ENCODE results near the gene TRAPPC11.

The TRAPPC11 gene

GRCh38 chr4:183670960-183671555 is 12.0 kb downstream of the TRAPPC11 start:
- H3K4me1 Mint-ChIP-seq (ENCODE audit: low read depth) = peaks cover 5% of the 10 kb centered on the region
- no peaks in the 10 kb centered on the region for H3K27me3 Mint-ChIP-seq
- peaks cover 3% of the 10 kb centered on the region for H3K36me3 Mint-ChIP-seq
- H3K27ac Mint-ChIP-seq = no peak overlapping the region
- no peaks in the 10 kb centered on the region for H3K9me3 Mint-ChIP-seq (ENCODE audit: low read depth)
- no peak overlapping the region for H3K4me3 Mint-ChIP-seq

- Mint-ChIP-seq H3K4me1 (ENCODE audit: low read depth) (peaks cover 3% of the 10 kb centered on the region), H3K27me3 (no peaks in the 10 kb centered on the region), H3K4me3 (no peak overlapping the region), H3K9me3 (ENCODE audit: low read depth) (no peaks in the 10 kb centered on the region), H3K27ac (no peak overlapping the region), H3K36me3 (peaks cover 4% of the 10 kb centered on the region)
Measured at GRCh38 chr4:183674153-183674552, 15.1 kb downstream of the TRAPPC11 start.

- no peaks in the 10 kb centered on the region for H3K27me3 Mint-ChIP-seq
- peaks cover 4% of the 10 kb centered on the region for H3K36me3 Mint-ChIP-seq
- H3K4me3 Mint-ChIP-seq = no peak overlapping the region
- H3K27ac Mint-ChIP-seq = no peak overlapping the region
- no peaks in the 10 kb centered on the region for H3K9me3 Mint-ChIP-seq (ENCODE audit: low read depth)
- H3K4me1 Mint-ChIP-seq (ENCODE audit: low read depth) = peaks cover 3% of the 10 kb centered on the region
Measured at GRCh38 chr4:183675625-183676024, 16.5 kb downstream of the TRAPPC11 start.

GRCh38 chr4:183681119-183681518 is 22.0 kb downstream of the TRAPPC11 start:
- Mint-ChIP-seq H3K9me3 (ENCODE audit: low read depth) (no peaks in the 10 kb centered on the region), H3K36me3 (peaks cover 5% of the 10 kb centered on the region), H3K4me1 (ENCODE audit: low read depth) (no peaks in the 10 kb centered on the region), H3K27me3 (no peaks in the 10 kb centered on the region), H3K27ac (no peak overlapping the region), H3K4me3 (no peak overlapping the region)

- peaks cover 1% of the 10 kb centered on the region for H3K4me1 Mint-ChIP-seq (ENCODE audit: low read depth)
- peaks cover 8% of the 10 kb centered on the region for H3K36me3 Mint-ChIP-seq
- no peak overlapping the region for H3K4me3 Mint-ChIP-seq
- H3K27ac Mint-ChIP-seq = no peak overlapping the region
- H3K27me3 Mint-ChIP-seq = no peaks in the 10 kb centered on the region
- no peaks in the 10 kb centered on the region for H3K9me3 Mint-ChIP-seq (ENCODE audit: low read depth)
Measured at GRCh38 chr4:183686461-183686860, 27.4 kb downstream of the TRAPPC11 start.

- no peaks in the 10 kb centered on the region for H3K27me3 Mint-ChIP-seq
- no peak overlapping the region for H3K4me3 Mint-ChIP-seq
- H3K9me3 Mint-ChIP-seq (ENCODE audit: low read depth) = no peaks in the 10 kb centered on the region
- H3K4me1 Mint-ChIP-seq (ENCODE audit: low read depth) = peaks cover 1% of the 10 kb centered on the region
- peaks cover 13% of the 10 kb centered on the region for H3K36me3 Mint-ChIP-seq
- no peak overlapping the region for H3K27ac Mint-ChIP-seq
Measured at GRCh38 chr4:183688216-183688615, 29.1 kb downstream of the TRAPPC11 start.

- peaks cover 1% of the 10 kb centered on the region for H3K4me1 Mint-ChIP-seq (ENCODE audit: low read depth)
- H3K36me3 Mint-ChIP-seq = peaks cover 20% of the 10 kb centered on the region
- no peaks in the 10 kb centered on the region for H3K9me3 Mint-ChIP-seq (ENCODE audit: low read depth)
- no peaks in the 10 kb centered on the region for H3K27me3 Mint-ChIP-seq
- H3K4me3 Mint-ChIP-seq = no peak overlapping the region
- H3K27ac Mint-ChIP-seq = no peak overlapping the region
Measured at GRCh38 chr4:183691006-183691405, 31.9 kb downstream of the TRAPPC11 start.

GRCh38 chr4:183691897-183692296 is 32.8 kb downstream of the TRAPPC11 start:
- Mint-ChIP-seq H3K36me3 (peaks cover 20% of the 10 kb centered on the region), H3K4me3 (no peak overlapping the region), H3K9me3 (ENCODE audit: low read depth) (no peaks in the 10 kb centered on the region), H3K4me1 (ENCODE audit: low read depth) (peaks cover 1% of the 10 kb centered on the region), H3K27me3 (no peaks in the 10 kb centered on the region), H3K27ac (no peak overlapping the region)

GRCh38 chr4:183698909-183699308 is 39.8 kb downstream of the TRAPPC11 start:
- H3K4me1 Mint-ChIP-seq (ENCODE audit: low read depth) = peaks cover 2% of the 10 kb centered on the region
- H3K27ac Mint-ChIP-seq = no peak overlapping the region
- H3K36me3 Mint-ChIP-seq = peaks cover 27% of the 10 kb centered on the region
- no peak overlapping the region for H3K4me3 Mint-ChIP-seq
- H3K9me3 Mint-ChIP-seq (ENCODE audit: low read depth) = no peaks in the 10 kb centered on the region
- H3K27me3 Mint-ChIP-seq = no peaks in the 10 kb centered on the region

GRCh38 chr4:183700407-183700806 is 41.3 kb downstream of the TRAPPC11 start:
- Mint-ChIP-seq H3K4me1 (ENCODE audit: low read depth) (peaks cover 2% of the 10 kb centered on the region), H3K27me3 (no peaks in the 10 kb centered on the region), H3K27ac (no peak overlapping the region), H3K9me3 (ENCODE audit: low read depth) (no peaks in the 10 kb centered on the region), H3K4me3 (no peak overlapping the region), H3K36me3 (peaks cover 27% of the 10 kb centered on the region)

- H3K27me3 Mint-ChIP-seq = no peaks in the 10 kb centered on the region
- no peaks in the 10 kb centered on the region for H3K9me3 Mint-ChIP-seq (ENCODE audit: low read depth)
- no peak overlapping the region for H3K4me3 Mint-ChIP-seq
- H3K36me3 Mint-ChIP-seq = peaks cover 29% of the 10 kb centered on the region
- H3K4me1 Mint-ChIP-seq (ENCODE audit: low read depth) = peaks cover 2% of the 10 kb centered on the region
- H3K27ac Mint-ChIP-seq = no peak overlapping the region
Measured at GRCh38 chr4:183702492-183702891, 43.4 kb downstream of the TRAPPC11 start.

GRCh38 chr4:183714626-183715025 is 55.5 kb downstream of the TRAPPC11 start:
- Mint-ChIP-seq H3K36me3 (peaks cover 4% of the 10 kb centered on the region), H3K4me1 (ENCODE audit: low read depth) (no peaks in the 10 kb centered on the region), H3K27ac (no peak overlapping the region), H3K27me3 (no peaks in the 10 kb centered on the region), H3K9me3 (ENCODE audit: low read depth) (no peaks in the 10 kb centered on the region), H3K4me3 (no peak overlapping the region)

GRCh38 chr4:183716302-183716701 is 57.2 kb downstream of the TRAPPC11 start:
- Mint-ChIP-seq H3K27ac (no peak overlapping the region), H3K36me3 (peaks cover 2% of the 10 kb centered on the region)

GRCh38 chr4:183718876-183719275 is 59.8 kb downstream of the TRAPPC11 start:
- H3K4me3 Mint-ChIP-seq = no peak overlapping the region
- peaks cover 12% of the 10 kb centered on the region for H3K4me1 Mint-ChIP-seq (ENCODE audit: low read depth)
- H3K27ac Mint-ChIP-seq = no peak overlapping the region
- H3K9me3 Mint-ChIP-seq (ENCODE audit: low read depth) = no peaks in the 10 kb centered on the region
- H3K27me3 Mint-ChIP-seq = no peaks in the 10 kb centered on the region
- H3K36me3 Mint-ChIP-seq = no peaks in the 10 kb centered on the region

More at GRCh38 chr4:183716302-183716701, 57.2 kb downstream of the TRAPPC11 start:
- no peak overlapping the region for H3K4me3 Mint-ChIP-seq
- H3K4me1 Mint-ChIP-seq (ENCODE audit: low read depth) = peaks cover 2% of the 10 kb centered on the region
- H3K9me3 Mint-ChIP-seq (ENCODE audit: low read depth) = no peaks in the 10 kb centered on the region
- H3K27me3 Mint-ChIP-seq = no peaks in the 10 kb centered on the region

- H3K27ac Mint-ChIP-seq = peak overlapping the region; percentile 22
- H3K4me1 Mint-ChIP-seq (ENCODE audit: low read depth) = peaks cover 12% of the 10 kb centered on the region
- no peaks in the 10 kb centered on the region for H3K9me3 Mint-ChIP-seq (ENCODE audit: low read depth)
- H3K4me3 Mint-ChIP-seq = peak overlapping the region; percentile 84
- H3K36me3 Mint-ChIP-seq = no peaks in the 10 kb centered on the region
- H3K27me3 Mint-ChIP-seq = peaks cover 1% of the 10 kb centered on the region
Measured at GRCh38 chr4:183721207-183722081, 62.4 kb downstream of the TRAPPC11 start.

Measured in activated naive CD8-positive, alpha-beta T cell (primary cell).